ENCODE data around the gene GSK3A. TPM values are rescaled to one million over a fixed set of nuclear protein-coding genes. Genes with fewer than 3 reads are reported as not detected.

Gene GSK3A
- total and polyA plus RNA-seq, 2 experiments from 2014 or later: 17.7 to 40.7 TPM

DNA sequence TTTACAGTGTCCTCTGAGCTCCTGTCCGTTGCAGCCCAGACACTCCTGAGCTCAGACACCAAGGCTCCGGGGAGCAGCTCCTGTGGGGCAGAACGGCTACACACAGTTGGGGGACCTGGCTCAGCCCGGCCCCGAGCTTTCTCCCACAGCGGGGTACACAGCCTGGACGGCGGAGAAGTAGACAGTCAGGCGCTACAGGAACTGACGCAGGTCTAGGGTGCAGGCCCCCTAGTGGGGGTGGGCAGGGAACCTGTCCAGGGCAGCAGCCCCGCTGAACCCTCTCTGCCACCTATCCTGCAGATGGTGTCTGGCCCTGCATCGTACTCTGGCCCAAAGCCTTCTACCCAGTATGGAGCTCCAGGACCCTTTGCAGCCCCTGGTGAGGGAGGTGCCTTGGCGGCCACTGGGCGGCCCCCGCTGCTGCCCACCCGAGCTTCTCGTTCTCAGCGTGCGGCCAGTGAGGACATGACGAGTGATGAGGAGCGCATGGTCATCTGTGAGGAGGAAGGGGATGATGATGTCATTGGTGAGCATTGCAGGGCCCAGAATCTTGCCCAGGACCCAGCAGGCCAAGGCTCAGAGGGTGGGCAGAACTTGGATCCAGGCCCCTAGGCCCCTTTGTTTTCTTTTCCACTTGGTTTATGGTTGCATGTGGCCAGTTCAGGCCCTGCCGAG is 46.6 kb upstream of the GSK3A start (continued):
- TF ChIP-seq ZNF114 (CRISPR knock-in tag; IDR thresholded peaks at IDR 0.05) (no peak), NANOG (IDR thresholded peaks at IDR 0.05; ENCODE audit: borderline replicate concordance) (no peak), EZH2 (IDR thresholded peaks at IDR 0.05; ENCODE audit: low read depth, unreplicated experiment) (no peak), EZH2phosphoT487 (IDR thresholded peaks at IDR 0.05; ENCODE audit: unreplicated experiment) (no peak), ZNF331 (CRISPR knock-in tag; IDR thresholded peaks at IDR 0.05; ENCODE audit: low read depth) (no peak)
- TF ChIP-seq, protein P1, sequence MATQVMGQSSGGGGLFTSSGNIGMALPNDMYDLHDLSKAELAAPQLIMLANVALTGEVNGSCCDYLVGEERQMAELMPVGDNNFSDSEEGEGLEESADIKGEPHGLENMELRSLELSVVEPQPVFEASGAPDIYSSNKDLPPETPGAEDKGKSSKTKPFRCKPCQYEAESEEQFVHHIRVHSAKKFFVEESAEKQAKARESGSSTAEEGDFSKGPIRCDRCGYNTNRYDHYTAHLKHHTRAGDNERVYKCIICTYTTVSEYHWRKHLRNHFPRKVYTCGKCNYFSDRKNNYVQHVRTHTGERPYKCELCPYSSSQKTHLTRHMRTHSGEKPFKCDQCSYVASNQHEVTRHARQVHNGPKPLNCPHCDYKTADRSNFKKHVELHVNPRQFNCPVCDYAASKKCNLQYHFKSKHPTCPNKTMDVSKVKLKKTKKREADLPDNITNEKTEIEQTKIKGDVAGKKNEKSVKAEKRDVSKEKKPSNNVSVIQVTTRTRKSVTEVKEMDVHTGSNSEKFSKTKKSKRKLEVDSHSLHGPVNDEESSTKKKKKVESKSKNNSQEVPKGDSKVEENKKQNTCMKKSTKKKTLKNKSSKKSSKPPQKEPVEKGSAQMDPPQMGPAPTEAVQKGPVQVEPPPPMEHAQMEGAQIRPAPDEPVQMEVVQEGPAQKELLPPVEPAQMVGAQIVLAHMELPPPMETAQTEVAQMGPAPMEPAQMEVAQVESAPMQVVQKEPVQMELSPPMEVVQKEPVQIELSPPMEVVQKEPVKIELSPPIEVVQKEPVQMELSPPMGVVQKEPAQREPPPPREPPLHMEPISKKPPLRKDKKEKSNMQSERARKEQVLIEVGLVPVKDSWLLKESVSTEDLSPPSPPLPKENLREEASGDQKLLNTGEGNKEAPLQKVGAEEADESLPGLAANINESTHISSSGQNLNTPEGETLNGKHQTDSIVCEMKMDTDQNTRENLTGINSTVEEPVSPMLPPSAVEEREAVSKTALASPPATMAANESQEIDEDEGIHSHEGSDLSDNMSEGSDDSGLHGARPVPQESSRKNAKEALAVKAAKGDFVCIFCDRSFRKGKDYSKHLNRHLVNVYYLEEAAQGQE (IDR thresholded peaks at IDR 0.05; ENCODE audit: unreplicated experiment): no peak

DNA sequence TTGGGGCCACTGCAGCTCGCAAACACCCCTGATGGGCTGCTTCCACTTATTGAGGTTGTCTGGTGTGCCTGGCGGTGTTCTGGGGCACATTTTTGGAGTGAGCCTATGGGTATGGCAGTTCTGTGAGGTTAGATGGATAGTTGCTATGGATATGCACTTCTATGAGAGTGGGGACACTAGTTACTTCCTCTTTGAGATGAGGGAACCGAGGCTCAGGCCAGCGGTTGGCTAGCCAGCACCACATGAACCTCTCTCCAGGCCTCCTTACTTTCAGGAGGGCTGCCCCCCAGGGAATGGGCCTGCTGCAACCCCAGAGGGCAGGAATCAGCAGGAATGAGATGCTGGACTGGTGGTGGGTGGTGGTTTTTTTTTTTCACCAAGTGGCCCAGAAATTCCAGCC is 46.0 kb upstream of the GSK3A start:
- Histone ChIP-seq H2AFZ (no peak overlapping the region), H3K4me3 (no peak overlapping the region), H3K79me2 (replicated peaks; ENCODE audit: insufficient read depth) (peaks cover 16% of the 10 kb centered on the region), H3K27me3 (ENCODE audit: insufficient read depth) (no peaks in the 10 kb centered on the region), H3K4me2 (no peak overlapping the region), H3K27ac (ENCODE audit: low read depth) (no peak overlapping the region), H3K9me2 (ENCODE audit: insufficient read depth) (no peaks in the 10 kb centered on the region), H3F3A (replicated peaks; ENCODE audit: low read depth) (peaks cover 8% of the 10 kb centered on the region; the same call in 1 of the 2 replicates), H3K36me3 (ENCODE audit: insufficient read depth) (peaks cover 4% of the 10 kb centered on the region; the same call in 1 of the 2 replicates), H4K20me1 (replicated peaks; ENCODE audit: insufficient read depth) (peaks cover 4% of the 10 kb centered on the region; the same call in 1 of the 2 replicates), H3K4me1 (ENCODE audit: insufficient read depth) (peaks cover 6% of the 10 kb centered on the region; the same call in 1 of the 2 replicates)
- peaks cover 26% of the 10 kb centered on the region for H3K36me3 Mint-ChIP-seq (ENCODE audit: low read depth)
- H3K4me3 Mint-ChIP-seq: no peak overlapping the region
- H3K27ac Mint-ChIP-seq: no peak overlapping the region
- peaks cover 29% of the 10 kb centered on the region for H3K4me1 Mint-ChIP-seq
- no peak for ATAC-seq
- no peak for DNase-seq (ENCODE audit: low spot score)
- no peaks in the 10 kb centered on the region for H3K9me3 Mint-ChIP-seq
- peaks cover 15% of the 10 kb centered on the region for H3K27me3 Mint-ChIP-seq (ENCODE audit: insufficient read depth, low read depth, poor library complexity)
- no peak for TF ChIP-seq STAT1 (IDR thresholded peaks at IDR 0.05; ENCODE audit: unreplicated experiment)
- no peak for TF ChIP-seq EZH2phosphoT487 (IDR thresholded peaks at IDR 0.05; ENCODE audit: unreplicated experiment)
- no peak for TF ChIP-seq POLR2AphosphoS5 (IDR thresholded peaks at IDR 0.05; ENCODE audit: low read depth)
- TF ChIP-seq, protein P2, sequence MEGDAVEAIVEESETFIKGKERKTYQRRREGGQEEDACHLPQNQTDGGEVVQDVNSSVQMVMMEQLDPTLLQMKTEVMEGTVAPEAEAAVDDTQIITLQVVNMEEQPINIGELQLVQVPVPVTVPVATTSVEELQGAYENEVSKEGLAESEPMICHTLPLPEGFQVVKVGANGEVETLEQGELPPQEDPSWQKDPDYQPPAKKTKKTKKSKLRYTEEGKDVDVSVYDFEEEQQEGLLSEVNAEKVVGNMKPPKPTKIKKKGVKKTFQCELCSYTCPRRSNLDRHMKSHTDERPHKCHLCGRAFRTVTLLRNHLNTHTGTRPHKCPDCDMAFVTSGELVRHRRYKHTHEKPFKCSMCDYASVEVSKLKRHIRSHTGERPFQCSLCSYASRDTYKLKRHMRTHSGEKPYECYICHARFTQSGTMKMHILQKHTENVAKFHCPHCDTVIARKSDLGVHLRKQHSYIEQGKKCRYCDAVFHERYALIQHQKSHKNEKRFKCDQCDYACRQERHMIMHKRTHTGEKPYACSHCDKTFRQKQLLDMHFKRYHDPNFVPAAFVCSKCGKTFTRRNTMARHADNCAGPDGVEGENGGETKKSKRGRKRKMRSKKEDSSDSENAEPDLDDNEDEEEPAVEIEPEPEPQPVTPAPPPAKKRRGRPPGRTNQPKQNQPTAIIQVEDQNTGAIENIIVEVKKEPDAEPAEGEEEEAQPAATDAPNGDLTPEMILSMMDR (conservative IDR thresholded peaks at IDR 0.05; ENCODE audit: low read depth in 2 of 2): no peak
- no peak for TF ChIP-seq EZH2 (IDR thresholded peaks at IDR 0.05; ENCODE audit: low read depth, unreplicated experiment)
- no peak for TF ChIP-seq ZNF462 (CRISPR knock-in tag; IDR thresholded peaks at IDR 0.05)
